IMR-90 (cell line): ENCODE data around the gene CNGB1. TPM values are rescaled to one million over a fixed set of nuclear protein-coding genes. Genes with fewer than 3 reads are reported as not detected.

Source experiments
- ATAC-seq: fragments of 200-7000 bp; cut with Tn5 transposase; 2 replicates; pipeline ENCODE4 v1.9.1; 2020; ENCODE audit warnings: low read depth, mild to moderate bottlenecking, moderate library complexity
- BruUV-seq: library from RNA; stranded (reverse); fragments of 400-500 nt; replicated peaks from 2 replicates; lab custom pipeline; 2021; lab: Mats Ljungman, UMichigan
- CTCF ChIA-PET: fragments of 300-600 bp; formaldehyde crosslinking; extraction: SDS; loops from one replicate; lab custom pipeline; 2021; ENCODE audit warnings: antibody characterized with exemption; lab: Yijun Ruan, JAX
- POLR2A ChIA-PET: fragments of 300-600 bp; sonication (Branson Sonifier 250); formaldehyde crosslinking; loops from one replicate; lab custom pipeline; 2022; ENCODE audit warnings: antibody characterized with exemption; ENCODE audit not compliant: unreplicated experiment; lab: Charles Lee
- DNase-seq: peaks from one replicate; pipeline ENCODE4 v3.0.0; 2013
- H2AFZ ChIP-seq: replicated peaks from 2 replicates; pipeline ENCODE3; 2013; ENCODE audit warnings: low read length, mild to moderate bottlenecking; ENCODE audit not compliant: poor library complexity
- H2AK5ac ChIP-seq: 2 replicates; pipeline ENCODE4 v1.6.1; 2013; ENCODE audit warnings: low read depth, low read length, inconsistent platforms
- H2AK9ac ChIP-seq: replicated peaks from 2 replicates; pipeline ENCODE3; 2013; ENCODE audit warnings: mild to moderate bottlenecking, low read depth, low read length, moderate library complexity; ENCODE audit not compliant: poor library complexity
- H2BK120ac ChIP-seq: 2 replicates; pipeline ENCODE4 v1.6.1; 2013; ENCODE audit warnings: low read depth, low read length, inconsistent platforms
- H2BK15ac ChIP-seq: 3 replicates; pipeline ENCODE4 v1.6.1; 2013; ENCODE audit warnings: low read depth, low read length, inconsistent platforms
- H2BK20ac ChIP-seq: 2 replicates; pipeline ENCODE4 v1.6.1; 2013; ENCODE audit warnings: low read depth, mild to moderate bottlenecking, inconsistent platforms, low read length, moderate library complexity
- H2BK5ac ChIP-seq: 2 replicates; pipeline ENCODE4 v1.6.1; 2013; ENCODE audit warnings: mild to moderate bottlenecking, low read depth, low read length, inconsistent platforms; ENCODE audit not compliant: poor library complexity, severe bottlenecking
- H3K14ac ChIP-seq: replicated peaks from 2 replicates; pipeline ENCODE4 v1.6.1; 2013; ENCODE audit warnings: low read depth, low read length, inconsistent platforms
- H3K18ac ChIP-seq: 2 replicates; pipeline ENCODE4 v1.6.1; 2013; ENCODE audit warnings: low read depth, low read length, control low read depth
- H3K23ac ChIP-seq: 2 replicates; pipeline ENCODE4 v1.6.1; 2013; ENCODE audit warnings: low read depth, low read length, inconsistent platforms
- H3K27ac ChIP-seq: 2 replicates; pipeline ENCODE4 v1.5.1; 2013; ENCODE audit warnings: mild to moderate bottlenecking, control low read depth, low read length; ENCODE audit not compliant: insufficient read depth
- H3K27me3 ChIP-seq: 2 replicates; pipeline ENCODE4 v1.6.1; 2013; ENCODE audit warnings: low read length; ENCODE audit not compliant: control insufficient read depth, insufficient read depth
- H3K36me3 ChIP-seq: 2 replicates; pipeline ENCODE4 v1.6.1; 2013; ENCODE audit warnings: low read length, mixed read lengths; ENCODE audit not compliant: control insufficient read depth, insufficient read depth
- H3K4ac ChIP-seq: 2 replicates; pipeline ENCODE4 v1.6.1; 2013; ENCODE audit warnings: low read depth, low read length, inconsistent platforms
- H3K4me1 ChIP-seq: 2 replicates; pipeline ENCODE4 v1.6.1; 2013; ENCODE audit warnings: low read length, mixed read lengths; ENCODE audit not compliant: control insufficient read depth, insufficient read depth
- H3K4me2 ChIP-seq: 2 replicates; pipeline ENCODE4 v1.6.1; 2013; ENCODE audit warnings: low read depth, mild to moderate bottlenecking, control low read depth, low read length, moderate library complexity
- H3K4me3 ChIP-seq: 2 replicates; pipeline ENCODE4 v1.5.1; 2013; ENCODE audit warnings: low read depth, mild to moderate bottlenecking, control low read depth, low read length, moderate library complexity; ENCODE audit not compliant: insufficient read depth
- H3K56ac ChIP-seq: 2 replicates; pipeline ENCODE4 v1.6.1; 2013; ENCODE audit warnings: low read length, inconsistent platforms; ENCODE audit not compliant: insufficient read depth; ENCODE audit errors: extremely low read depth
- H3K79me1 ChIP-seq, 2 experiments: 2 replicates each; pipeline ENCODE4 v1.6.1; 2013; ENCODE audit warnings: low read length in 2 of 2, inconsistent platforms in 1 of 2, low read depth in 1 of 2
- H3K9ac ChIP-seq: 2 replicates; pipeline ENCODE4 v1.6.1; 2013; ENCODE audit warnings: low read depth, low read length, control low read depth
- H3K9me1 ChIP-seq: 2 replicates; pipeline ENCODE4 v1.6.1; 2013; ENCODE audit warnings: low read length, inconsistent platforms; ENCODE audit not compliant: insufficient read depth
- H3K9me3 ChIP-seq: 2 replicates; pipeline ENCODE4 v1.6.1; 2013; ENCODE audit warnings: low read length; ENCODE audit not compliant: control insufficient read depth, insufficient read depth
- H4K20me1 ChIP-seq: 2 replicates; pipeline ENCODE4 v1.6.1; 2013; ENCODE audit warnings: low read length, inconsistent platforms; ENCODE audit not compliant: insufficient read depth
- H4K5ac ChIP-seq: 2 replicates; pipeline ENCODE4 v1.6.1; 2013; ENCODE audit warnings: mild to moderate bottlenecking, low read depth, low read length, control low read depth
- H4K8ac ChIP-seq, 2 experiments: 2 replicates each; pipeline ENCODE4 v1.6.1; 2013; ENCODE audit warnings: low read depth in 2 of 2, low read length in 2 of 2, control low read depth in 1 of 2, inconsistent platforms in 1 of 2
- H4K91ac ChIP-seq: 2 replicates; pipeline ENCODE4 v1.6.1; 2013; ENCODE audit warnings: low read depth, low read length, inconsistent platforms; ENCODE audit not compliant: insufficient read depth
- BHLHE40 ChIP-seq: fragments of 150-350 bp; IDR thresholded peaks from 2 replicates; pipeline ENCODE4 v1.6.1; 2016; ENCODE audit warnings: mild to moderate bottlenecking, low read depth, low read length
- CEBPB ChIP-seq: IDR thresholded peaks from 2 replicates; pipeline ENCODE4 v1.6.1; 2012; ENCODE audit warnings: low read depth, low read length, improper control_type of control experiment
- CHD1 ChIP-seq: IDR thresholded peaks from 2 replicates; pipeline ENCODE4 v1.6.1; 2012; ENCODE audit warnings: low read depth, low read length, improper control_type of control experiment
- CTCF ChIP-seq: conservative IDR thresholded peaks from 2 replicates; pipeline ENCODE4 v1.5.1; 2012; ENCODE audit warnings: mild to moderate bottlenecking, low read depth, low read length, improper control_type of control experiment
- FOS ChIP-seq: fragments of 150-350 bp; IDR thresholded peaks from 2 replicates; pipeline ENCODE4 v1.6.1; 2016; ENCODE audit warnings: low read depth, low read length
- MAFK ChIP-seq: IDR thresholded peaks from 2 replicates; pipeline ENCODE4 v1.6.1; 2012; ENCODE audit warnings: low read depth, low read length, improper control_type of control experiment
- MAZ ChIP-seq: IDR thresholded peaks from 2 replicates; pipeline ENCODE4 v1.6.1; 2012; ENCODE audit warnings: low read depth, mild to moderate bottlenecking, low read length, improper control_type of control experiment, moderate library complexity, borderline replicate concordance
- MXI1 ChIP-seq: IDR thresholded peaks from 2 replicates; pipeline ENCODE4 v1.6.1; 2012; ENCODE audit warnings: low read depth, mild to moderate bottlenecking, low read length, moderate library complexity, borderline replicate concordance
- NFE2L2 ChIP-seq: fragments of 150-350 bp; IDR thresholded peaks from 2 replicates; pipeline ENCODE4 v1.6.1; 2016; ENCODE audit warnings: low read depth, mild to moderate bottlenecking, low read length
- POLR2A ChIP-seq: IDR thresholded peaks from 2 replicates; pipeline ENCODE4 v1.6.1; 2012; ENCODE audit warnings: mild to moderate bottlenecking, low read depth, low read length
- RAD21 ChIP-seq: IDR thresholded peaks from 2 replicates; pipeline ENCODE4 v1.6.1; 2012; ENCODE audit warnings: low read length, improper control_type of control experiment
- RCOR1 ChIP-seq: IDR thresholded peaks from 2 replicates; pipeline ENCODE4 v1.6.1; 2012; ENCODE audit warnings: mild to moderate bottlenecking, low read length, improper control_type of control experiment; ENCODE audit not compliant: insufficient replicate concordance
- RFX5 ChIP-seq: IDR thresholded peaks from 2 replicates; pipeline ENCODE4 v1.8.0; 2012; ENCODE audit warnings: low read depth, mild to moderate bottlenecking, low read length, moderate library complexity
- SMC3 ChIP-seq: fragments of 150-350 bp; IDR thresholded peaks from 2 replicates; pipeline ENCODE4 v1.6.1; 2016; ENCODE audit warnings: low read depth, mild to moderate bottlenecking, antibody characterized with exemption, low read length, moderate library complexity
- USF2 ChIP-seq: fragments of 150-350 bp; IDR thresholded peaks from 2 replicates; pipeline ENCODE4 v1.6.1; 2017; ENCODE audit warnings: mild to moderate bottlenecking, antibody characterized with exemption, low read length, low read depth
- WGBS, 2 experiments: methylation state at CpG; one replicate each; pipeline versions ENCODE4 v1.1.5 to v1.1.7; 2013; ENCODE audit warnings: missing lambda C conversion rate in 2 of 2; ENCODE audit not compliant: insufficient read length in 1 of 2; ENCODE audit errors: extremely low coverage in 2 of 2; 5-methylcytosine and 5-hydroxymethylcytosine counted together
- dilution Hi-C: fragments of 300-500 bp; cut with HindIII; formaldehyde crosslinking; loops from one replicate; pipeline ENCODE4 v1.14.3; 2018; ENCODE audit warnings: low sequenced_read_pairs; ENCODE audit not compliant: unreplicated experiment
- in situ Hi-C: fragments of 300-500 bp; cut with MboI; formaldehyde crosslinking; loops from 3 replicates; pipeline ENCODE4 v1.14.3; 2019; ENCODE audit warnings: low sequenced_read_pairs, inconsistent platforms, mixed read lengths
- intact Hi-C: fragments of 100-400 bp; cut with micrococcal nuclease; formaldehyde crosslinking; loops from 2 replicates; pipeline ENCODE4 v1.10.0; 2022
- polyA plus RNA-seq, 3 experiments: library from polyadenylated mRNA; depleted of rRNA; stranded (reverse); fragments of >200 nt; gene quantifications; 2 replicates each; pipeline ENCODE4 v1.2.3, GENCODE V29; 2012; ENCODE audit warnings: low replicate concordance in 1 of 3
- total RNA-seq: library from RNA; depleted of rRNA; stranded (reverse); fragments of >200 nt; gene quantifications from 2 replicates; pipeline ENCODE4 v1.2.3, GENCODE V29; 2012
- TF ChIP-seq, protein P1 (sequence below): fragments of 150-350 bp; IDR thresholded peaks from 2 replicates; pipeline ENCODE4 v1.6.1; 2016; ENCODE audit warnings: low read depth, mild to moderate bottlenecking, low read length, moderate library complexity, borderline replicate concordance

The CNGB1 gene
- total and polyA plus RNA-seq, 2 of the 4 experiments (the other 2 are of a cell fraction): not detected

DNA sequence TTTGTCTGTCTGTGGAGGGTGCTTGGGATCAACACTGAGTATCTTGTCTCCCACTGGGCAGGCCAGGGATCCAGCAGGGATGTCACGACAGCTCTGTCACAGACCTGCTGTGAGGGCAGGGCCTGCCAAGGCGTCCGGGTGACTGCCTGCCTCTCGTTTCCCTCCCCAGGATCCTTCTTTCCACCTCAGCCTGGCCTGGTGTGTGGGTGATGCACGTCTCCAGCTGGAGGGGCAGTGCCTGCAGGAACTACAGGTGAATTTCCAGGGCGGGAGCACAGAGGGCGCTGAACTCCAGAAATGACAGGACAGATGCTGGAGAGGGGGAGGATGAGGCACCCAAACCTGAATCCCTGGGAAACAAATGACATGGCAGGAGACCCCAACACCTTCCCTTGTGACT, 47.9 kb upstream of the CNGB1 start:
- Histone ChIP-seq H3K56ac (no peak overlapping the region), H2AK5ac (no peak overlapping the region), H2BK5ac (no peak overlapping the region), H3K9ac (no peak overlapping the region), H3K4ac (no peak overlapping the region), H3K18ac (no peak overlapping the region), H3K4me2 (no peak overlapping the region), H3K4me1 (peaks cover 12% of the 10 kb centered on the region), H2BK15ac (no peak overlapping the region), H3K36me3 (peaks cover 9% of the 10 kb centered on the region), H2BK120ac (no peak overlapping the region), H4K5ac (no peak overlapping the region), H4K91ac (no peak overlapping the region), H3K9me3 (no peaks in the 10 kb centered on the region), H2AFZ (no peak overlapping the region), H3K27me3 (no peaks in the 10 kb centered on the region), H2BK20ac (no peak overlapping the region), H2AK9ac (no peak overlapping the region), H3K23ac (no peak overlapping the region), H3K27ac (no peak overlapping the region), H3K9me1 (peaks cover 8% of the 10 kb centered on the region; the same call in 1 of the 2 replicates), H4K8ac (no peak overlapping the region), H3K14ac (no peak overlapping the region), H3K79me1 (no peaks in the 10 kb centered on the region; a peak in 1 of 4 replicates), H4K20me1 (0 out of 2 replicates have a peak, but pooled peaks cover 9% of the 10 kb centered on the region), H3K4me3 (no peak overlapping the region)
- ATAC-seq (no peak), DNase-seq (no peak)
- TF ChIP-seq BHLHE40 (no peak), POLR2A (no peak), MXI1 (no peak), CHD1 (no peak), RAD21 (no peak), CTCF (no peak), CEBPB (no peak), USF2 (no peak), RFX5 (no peak), RCOR1 (no peak), MAZ (no peak), NFE2L2 (no peak), MAFK (no peak), FOS (no peak), SMC3 (no peak)
- TF ChIP-seq, protein P1, sequence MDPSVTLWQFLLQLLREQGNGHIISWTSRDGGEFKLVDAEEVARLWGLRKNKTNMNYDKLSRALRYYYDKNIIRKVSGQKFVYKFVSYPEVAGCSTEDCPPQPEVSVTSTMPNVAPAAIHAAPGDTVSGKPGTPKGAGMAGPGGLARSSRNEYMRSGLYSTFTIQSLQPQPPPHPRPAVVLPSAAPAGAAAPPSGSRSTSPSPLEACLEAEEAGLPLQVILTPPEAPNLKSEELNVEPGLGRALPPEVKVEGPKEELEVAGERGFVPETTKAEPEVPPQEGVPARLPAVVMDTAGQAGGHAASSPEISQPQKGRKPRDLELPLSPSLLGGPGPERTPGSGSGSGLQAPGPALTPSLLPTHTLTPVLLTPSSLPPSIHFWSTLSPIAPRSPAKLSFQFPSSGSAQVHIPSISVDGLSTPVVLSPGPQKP: no peak
- POLR2A ChIA-PET: no interaction called here
- WGBS, 2 experiments: 73% methylated on average over 3 of the region's 7 CpGs; no CpG with 5 or more reads in 1 of the 2 experiments
- CTCF ChIA-PET: no interaction called here
- in situ Hi-C loops (no loop called here), intact Hi-C loops (no loop called here), dilution Hi-C loops (no loop called here)
- BruUV-seq: no TSS peak
